GM12872 (cell line): Measurements from ENCODE around the gene COL19A1.

Experiments used
- TF ChIP-seq, protein P1 (sequence below): IDR thresholded peaks from 3 replicates; pipeline ENCODE4 v1.5.1; 2011; ENCODE audit warnings: low read depth, mild to moderate bottlenecking, low read length, moderate library complexity; ENCODE audit not compliant: insufficient read depth

The COL19A1 gene

GRCh38 chr6:70151616-70152015, 285.3 kb downstream of the COL19A1 start:
- TF ChIP-seq, protein P1, sequence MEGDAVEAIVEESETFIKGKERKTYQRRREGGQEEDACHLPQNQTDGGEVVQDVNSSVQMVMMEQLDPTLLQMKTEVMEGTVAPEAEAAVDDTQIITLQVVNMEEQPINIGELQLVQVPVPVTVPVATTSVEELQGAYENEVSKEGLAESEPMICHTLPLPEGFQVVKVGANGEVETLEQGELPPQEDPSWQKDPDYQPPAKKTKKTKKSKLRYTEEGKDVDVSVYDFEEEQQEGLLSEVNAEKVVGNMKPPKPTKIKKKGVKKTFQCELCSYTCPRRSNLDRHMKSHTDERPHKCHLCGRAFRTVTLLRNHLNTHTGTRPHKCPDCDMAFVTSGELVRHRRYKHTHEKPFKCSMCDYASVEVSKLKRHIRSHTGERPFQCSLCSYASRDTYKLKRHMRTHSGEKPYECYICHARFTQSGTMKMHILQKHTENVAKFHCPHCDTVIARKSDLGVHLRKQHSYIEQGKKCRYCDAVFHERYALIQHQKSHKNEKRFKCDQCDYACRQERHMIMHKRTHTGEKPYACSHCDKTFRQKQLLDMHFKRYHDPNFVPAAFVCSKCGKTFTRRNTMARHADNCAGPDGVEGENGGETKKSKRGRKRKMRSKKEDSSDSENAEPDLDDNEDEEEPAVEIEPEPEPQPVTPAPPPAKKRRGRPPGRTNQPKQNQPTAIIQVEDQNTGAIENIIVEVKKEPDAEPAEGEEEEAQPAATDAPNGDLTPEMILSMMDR = no peak

GRCh38 chr6:70152786-70153185, 286.4 kb downstream of the COL19A1 start:
- TF ChIP-seq, protein P1 = no peak

- TF ChIP-seq, protein P1 = no peak
Measured at GRCh38 chr6:70157086-70157485, 290.7 kb downstream of the COL19A1 start.

DNA sequence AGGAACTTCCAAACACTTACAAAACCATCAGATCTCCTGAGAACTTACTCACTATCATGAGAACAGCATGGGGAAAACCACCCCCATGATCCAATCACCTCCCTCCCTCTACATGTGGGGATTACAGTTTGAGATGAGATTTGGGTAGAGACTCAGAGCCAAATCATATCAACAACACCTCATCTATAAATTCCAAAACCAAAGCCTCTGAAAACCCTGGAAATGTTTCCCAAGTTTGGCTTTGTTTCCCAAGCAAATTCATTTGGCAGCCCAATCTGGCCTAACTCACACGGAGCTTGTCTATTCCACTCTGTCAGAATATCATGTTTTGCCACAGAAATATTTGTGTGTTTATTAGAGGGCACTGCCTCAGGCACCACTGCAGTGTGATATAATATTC, 293.9 kb downstream of the COL19A1 start:
- TF ChIP-seq, protein P1 = no peak

GRCh38 chr6:70162972-70163371, 296.6 kb downstream of the COL19A1 start:
- TF ChIP-seq, protein P1 = no peak

- TF ChIP-seq, protein P1 = no peak
Measured at GRCh38 chr6:70163795-70164194, 297.4 kb downstream of the COL19A1 start.

GRCh38 chr6:70164556-70164955, 298.2 kb downstream of the COL19A1 start:
- TF ChIP-seq, protein P1 = no peak
